Heart left ventricle (tissue), 16 donors: ENCODE results near the gene DDR2. TPM values are rescaled to one million over a fixed set of nuclear protein-coding genes. Genes with fewer than 3 reads are reported as not detected.

ENCODE experiments used
- ATAC-seq, 4 donors: fragments of 200-7000 bp; cut with Tn5 transposase; one replicate each; pipeline ENCODE4 v1.9.1; 2020 to 2022; ENCODE audit warnings: moderate library complexity in 4 of 4, mild to moderate bottlenecking in 3 of 4, moderate number of reproducible peaks in 1 of 4
- DNase-seq, 5 donors: peaks; one replicate each; pipeline ENCODE4 v3.0.0-alpha.2; 2020
- H3K27ac ChIP-seq, 12 donors: fragments of 200-600 bp; sonication (generic) in 4 of 12; one replicate each; pipeline versions ENCODE4 v1.5.0 to v1.8.0; 2016 to 2022; ENCODE audit warnings: mild to moderate bottlenecking in 2 of 12
- H3K27me3 ChIP-seq, 9 donors: fragments of 200-600 bp; sonication (generic) in 2 of 9; one replicate each; pipeline versions ENCODE4 v1.5.1 to v1.8.0; 2016 to 2022; ENCODE audit warnings: mild to moderate bottlenecking in 3 of 9
- H3K36me3 ChIP-seq, 9 donors: fragments of 200-600 bp; sonication (generic) in 2 of 9; one replicate each; pipeline versions ENCODE4 v1.5.0 to v1.8.0; 2018 to 2022; ENCODE audit warnings: mild to moderate bottlenecking in 2 of 9
- H3K4me1 ChIP-seq, 12 donors: fragments of 200-600 bp; sonication (generic) in 4 of 12; one replicate each; pipeline versions ENCODE4 v1.5.0 to v1.8.0; 2016 to 2022; ENCODE audit warnings: mild to moderate bottlenecking in 3 of 12
- H3K4me3 ChIP-seq, 12 donors: fragments of 200-600 bp; sonication (generic) in 4 of 12; one replicate each; pipeline versions ENCODE4 v1.5.0 to v1.8.0; 2017 to 2022; ENCODE audit warnings: mild to moderate bottlenecking in 9 of 12, moderate library complexity in 4 of 12
- H3K9me3 ChIP-seq, 12 donors: fragments of 200-600 bp; sonication (generic) in 4 of 12; one replicate each; pipeline versions ENCODE4 v1.5.0 to v1.8.0; 2016 to 2022; ENCODE audit warnings: mild to moderate bottlenecking in 1 of 12
- CTCF ChIP-seq, 12 donors: fragments of 200-600 bp; sonication (generic) in 4 of 12; IDR thresholded peaks; one replicate each; pipeline versions ENCODE4 v1.5.0 to v1.8.0; 2018 to 2022; ENCODE audit warnings: antibody characterized with exemption in 12 of 12, mild to moderate bottlenecking in 5 of 12
- POLR2A ChIP-seq, 2 donors: fragments of 450-650 bp; IDR thresholded peaks; one replicate each; pipeline ENCODE4 v1.6.1; 2017; ENCODE audit warnings: antibody characterized with exemption in 2 of 2, mild to moderate bottlenecking in 2 of 2, moderate library complexity in 2 of 2
- WGBS, 4 donors: extraction: QIAGEN DNeasy Blood & Tissue Kit in 2 of 4; methylation state at CpG; one replicate each; pipeline versions ENCODE4 v1.1.5 to v1.1.7; 2013 to 2018; 5-methylcytosine and 5-hydroxymethylcytosine counted together
- intact Hi-C, 10 donors: fragments of 100-400 bp; cut with DNase I; formaldehyde crosslinking; loops; one replicate each; pipeline versions ENCODE4 v1.11.1 to v1.14.2; 2022
- polyA plus RNA-seq, 2 donors: library from polyadenylated mRNA; stranded (reverse); fragments of 200-250 nt; gene quantifications; one replicate each; pipeline ENCODE4 v1.2.3, GENCODE V29; 2013
- total RNA-seq, 9 donors: library from RNA; depleted of rRNA in 2 of 9; stranded (reverse); fragments of >200 nt in 2 of 9; fragmentation: NEBNext Ultra II Directional in 3 of 9; extraction: Animal tissue kit (Norgen Biotek cat#: 25700) in 3 of 9; gene quantifications; one replicate each; pipeline versions ENCODE4 v1.1.0 to v1.2.4, GENCODE V29; 2016 to 2023
- donor health status: ischemic (EF 13 %, LVEDD 7.1; RV severe dilation, severe dysfunction).
- donor health status: healthy with polysubstance abuse.
- donor health status: DM: no; HTN: yes; CAD: no.
- donor health status: DM: no; HTN: no; CAD: no.
- donor health status: ischemic (EF 25% LVEDD 6.9; RV normal size, moderate dysfunction).
- donor health status: ischemic (EF 25% LVEDD 5.7; RV mildly dilated, moderate dysfunction).
- donor health status: healthy.
- donor health status: DM: yes; HTN: yes; CAD: no.
- donor health status: ischemic (EF 35%, LVEDD 5.7; RV mildly dilated, moderate dysfunction).
- donor health status: nonischemic (EF 11% LVEDD 7.7; RV severe dilation, severe dysfunction).
- donor health status: DM: yes; HTN: yes; CAD: no.
- donor health status: PGD.
- donor health status: ischemic (EF 29% LVEDD 5.4; RV normal size, mild dysfunction).
- donor health status: nonischemic (EF 23%, LVEDD 6.1; RV moderate dilation, normal function).

DDR2 gene
- total and polyA plus RNA-seq, 11 donors = 5.0 to 55.3 (median 23.8) TPM

GRCh38 chr1:162688931-162689330, 56.7 kb downstream of the DDR2 start:
- no peak overlapping the region for H3K4me3 ChIP-seq
- H3K4me1 ChIP-seq = peaks cover 0 to 50% (median 29%) of the 10 kb centered on the region in 12 donors
- intact Hi-C loops = loop anchor here in 1 of 10 donors (1.0 kb wide), 1 partner anchor 7 kb away; no protein-coding TSS in a partner anchor
- no peak for TF ChIP-seq POLR2A (IDR thresholded peaks at IDR 0.05)
- TF ChIP-seq CTCF (IDR thresholded peaks at IDR 0.05) = no peak
- WGBS, 4 donors = 85 to 93% (median 90%) methylated on average over 4 to 5 of the region's 5 CpGs
- H3K9me3 ChIP-seq = peaks cover 0 to 3% (median 0%) of the 10 kb centered on the region in 12 donors
- H3K27me3 ChIP-seq = no peaks in the 10 kb centered on the region
- H3K27ac ChIP-seq = peak overlapping the region in 6 of 12 donors; percentile 2 to 86 (median 58)
- ATAC-seq (peak in 1 of 4 donors; percentile 6), DNase-seq (no peak)
- no peaks in the 10 kb centered on the region for H3K36me3 ChIP-seq

- no peaks in the 10 kb centered on the region for H3K36me3 ChIP-seq
- H3K4me3 ChIP-seq = no peak overlapping the region
- no peaks in the 10 kb centered on the region for H3K27me3 ChIP-seq
- intact Hi-C loops = loop anchor here in 2 of 10 donors (10.0 kb wide), 2 partner anchors 55 kb away; partner anchors contain the start of gene DDR2 (in 1 of the 2)
- H3K4me1 ChIP-seq = peaks cover 0 to 56% (median 29%) of the 10 kb centered on the region in 12 donors
- ATAC-seq = peak in 2 of 4 donors; percentile 27 to 43
- TF ChIP-seq POLR2A (IDR thresholded peaks at IDR 0.05) = no peak
- TF ChIP-seq CTCF (IDR thresholded peaks at IDR 0.05) = no peak
- WGBS, 4 donors = 41 to 54% (median 46%) methylated on average over 5 of the region's 5 CpGs
- no peak for DNase-seq
- no peaks in the 10 kb centered on the region for H3K9me3 ChIP-seq
- peak overlapping the region in 11 of 12 donors; percentile 21 to 86 (median 53) for H3K27ac ChIP-seq
These were observed 57.7 kb downstream of the DDR2 start for GRCh38 chr1:162689745-162690671.

GRCh38 chr1:162690672-162691434, 58.6 kb downstream of the DDR2 start:
- intact Hi-C loops = loop anchor here in 2 of 10 donors (10.0 kb wide), 2 partner anchors 54 to 56 kb away; partner anchors contain the start of gene DDR2 (in 1 of the 2)
- Histone ChIP-seq H3K4me1 (peaks cover 3 to 65% (median 32%) of the 10 kb centered on the region in 12 donors), H3K4me3 (no peak overlapping the region), H3K9me3 (no peaks in the 10 kb centered on the region), H3K27me3 (no peaks in the 10 kb centered on the region), H3K36me3 (no peaks in the 10 kb centered on the region), H3K27ac (peak overlapping the region in 11 of 12 donors; percentile 47 to 86 (median 57))
- ATAC-seq (peak; percentile 4 to 81 (median 66)), DNase-seq (peak in 3 of 5 donors; percentile 69 to 78 (median 75))
- WGBS, 4 donors = 25 to 37% (median 31%) methylated on average over 7 of the region's 7 CpGs
- TF ChIP-seq CTCF (IDR thresholded peaks at IDR 0.05) (no peak), POLR2A (IDR thresholded peaks at IDR 0.05) (no peak)
